Neural crest cell (in vitro differentiated cells): ENCODE results near the gene ETFRF1. TPM values are rescaled to one million over a fixed set of nuclear protein-coding genes. Genes with fewer than 3 reads are reported as not detected.

Experiments used
- DNase-seq: peaks from one replicate; pipeline ENCODE4 v3.0.0; 2021; ENCODE audit warnings: low read depth, mixed read lengths, low spot score
- H3K27ac Mint-ChIP-seq: one replicate; pipeline ENCODE4 v1.8.0; 2021; ENCODE audit warnings: mild to moderate bottlenecking, mixed read lengths; ENCODE audit not compliant: unreplicated experiment
- H3K27me3 Mint-ChIP-seq: 2 replicates; pipeline ENCODE4 v1.8.0; 2021; ENCODE audit warnings: low read depth, mild to moderate bottlenecking, mixed read lengths
- H3K36me3 Mint-ChIP-seq: 2 replicates; pipeline ENCODE4 v1.8.0; 2021; ENCODE audit warnings: low read depth, mild to moderate bottlenecking, mixed read lengths
- H3K4me1 Mint-ChIP-seq: 2 replicates; pipeline ENCODE4 v1.8.0; 2021; ENCODE audit warnings: mixed read lengths
- H3K4me3 Mint-ChIP-seq: one replicate; pipeline ENCODE4 v1.8.0; 2021; ENCODE audit warnings: mild to moderate bottlenecking, mixed read lengths
- H3K9me3 Mint-ChIP-seq: 2 replicates; pipeline ENCODE4 v1.8.0; 2021; ENCODE audit warnings: mixed read lengths
- total RNA-seq: library from RNA; stranded (reverse); gene quantifications from 2 replicates; pipeline ENCODE4 v1.2.1, GENCODE V29; 2021
- TF ChIP-seq, protein P1 (sequence below): fragments of 200-600 bp; sonication (generic); conservative IDR thresholded peaks from 2 replicates; pipeline ENCODE4 v1.5.0; 2021; ENCODE audit warnings: antibody characterized with exemption, mild to moderate bottlenecking

The ETFRF1 gene
- total RNA-seq, 1 donor from 2014 or later = 14.1 TPM

DNA sequence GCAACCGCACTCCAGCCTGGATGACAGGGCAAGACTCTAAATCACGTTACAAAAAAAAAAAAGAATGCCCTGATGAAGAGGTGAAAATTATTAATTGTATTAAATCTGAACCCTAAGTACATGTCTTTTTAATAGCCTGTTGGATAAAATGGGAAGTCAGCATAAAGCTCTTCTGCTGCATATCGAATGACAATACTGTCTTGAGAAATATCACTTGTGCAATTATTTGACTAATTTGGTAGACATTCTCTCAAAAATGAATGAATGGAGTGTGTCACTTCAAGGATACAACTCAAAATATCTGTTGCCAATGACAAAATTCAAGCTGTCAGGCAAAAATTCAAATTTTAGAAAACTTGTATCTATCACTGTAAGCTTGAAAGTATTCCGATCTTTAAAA lies 39.0 kb upstream of the ETFRF1 start:
- Mint-ChIP-seq H3K27ac (no peak overlapping the region), H3K9me3 (no peaks in the 10 kb centered on the region), H3K4me1 (no peaks in the 10 kb centered on the region), H3K36me3 (no peaks in the 10 kb centered on the region), H3K27me3 (no peaks in the 10 kb centered on the region), H3K4me3 (no peak overlapping the region)
- DNase-seq = no peak
- TF ChIP-seq, protein P1, sequence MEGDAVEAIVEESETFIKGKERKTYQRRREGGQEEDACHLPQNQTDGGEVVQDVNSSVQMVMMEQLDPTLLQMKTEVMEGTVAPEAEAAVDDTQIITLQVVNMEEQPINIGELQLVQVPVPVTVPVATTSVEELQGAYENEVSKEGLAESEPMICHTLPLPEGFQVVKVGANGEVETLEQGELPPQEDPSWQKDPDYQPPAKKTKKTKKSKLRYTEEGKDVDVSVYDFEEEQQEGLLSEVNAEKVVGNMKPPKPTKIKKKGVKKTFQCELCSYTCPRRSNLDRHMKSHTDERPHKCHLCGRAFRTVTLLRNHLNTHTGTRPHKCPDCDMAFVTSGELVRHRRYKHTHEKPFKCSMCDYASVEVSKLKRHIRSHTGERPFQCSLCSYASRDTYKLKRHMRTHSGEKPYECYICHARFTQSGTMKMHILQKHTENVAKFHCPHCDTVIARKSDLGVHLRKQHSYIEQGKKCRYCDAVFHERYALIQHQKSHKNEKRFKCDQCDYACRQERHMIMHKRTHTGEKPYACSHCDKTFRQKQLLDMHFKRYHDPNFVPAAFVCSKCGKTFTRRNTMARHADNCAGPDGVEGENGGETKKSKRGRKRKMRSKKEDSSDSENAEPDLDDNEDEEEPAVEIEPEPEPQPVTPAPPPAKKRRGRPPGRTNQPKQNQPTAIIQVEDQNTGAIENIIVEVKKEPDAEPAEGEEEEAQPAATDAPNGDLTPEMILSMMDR = no peak

DNA sequence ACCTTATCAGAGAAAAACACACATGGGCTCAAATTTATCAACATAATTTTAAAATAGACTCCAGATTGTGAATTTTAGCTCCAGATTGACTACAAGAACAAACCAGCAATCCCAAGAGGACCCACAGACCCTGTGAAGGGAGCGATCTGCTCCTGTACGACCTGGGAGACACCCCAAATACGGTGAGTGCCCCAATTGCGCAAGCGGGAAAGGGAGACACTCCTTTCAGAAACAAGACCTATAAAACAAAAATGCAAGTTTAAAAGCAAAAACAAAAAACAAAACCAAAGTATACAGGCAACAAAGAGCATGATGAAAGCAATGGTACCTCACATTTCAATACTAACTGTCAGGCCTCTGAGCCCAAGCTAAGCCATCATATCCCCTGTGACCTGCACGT lies 32.2 kb upstream of the ETFRF1 start:
- H3K27me3 Mint-ChIP-seq = no peaks in the 10 kb centered on the region
- no peaks in the 10 kb centered on the region for H3K4me1 Mint-ChIP-seq
- H3K9me3 Mint-ChIP-seq = no peaks in the 10 kb centered on the region

DNA sequence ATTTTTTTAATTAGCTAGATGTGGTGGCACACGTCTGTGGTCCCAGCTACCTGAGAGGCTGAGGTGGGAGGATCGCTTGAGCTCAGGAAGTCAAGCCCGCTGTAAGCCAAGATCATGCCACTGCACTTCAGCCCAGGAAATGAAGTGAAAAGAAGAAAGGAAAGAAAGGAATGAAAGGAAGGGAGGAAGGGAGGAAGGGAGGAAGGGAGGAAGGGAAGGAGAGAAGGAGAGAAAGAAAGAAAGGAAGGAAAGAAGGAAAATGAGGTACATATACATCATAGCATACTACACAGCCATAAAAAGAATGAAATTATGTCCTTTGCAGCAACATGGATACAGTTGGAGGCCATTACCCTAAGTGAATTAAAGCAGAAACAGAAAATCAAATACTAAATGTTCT lies 12.3 kb upstream of the ETFRF1 start:
- DNase-seq = no peak
- H3K27me3 Mint-ChIP-seq = peaks cover 6% of the 10 kb centered on the region

More for the DNA sequence above, 32.2 kb upstream of the ETFRF1 start:
- no peak overlapping the region for H3K4me3 Mint-ChIP-seq
- DNase-seq = no peak
- no peaks in the 10 kb centered on the region for H3K36me3 Mint-ChIP-seq
- TF ChIP-seq, protein P1 = no peak
- no peak overlapping the region for H3K27ac Mint-ChIP-seq

GRCh38 chr12:25184132-25184531 lies 10.9 kb upstream of the ETFRF1 start:
- H3K9me3 Mint-ChIP-seq = no peaks in the 10 kb centered on the region
- TF ChIP-seq, protein P1 = no peak
- no peak overlapping the region for H3K4me3 Mint-ChIP-seq
- peaks cover 6% of the 10 kb centered on the region for H3K27me3 Mint-ChIP-seq
- H3K27ac Mint-ChIP-seq = no peak overlapping the region
- H3K36me3 Mint-ChIP-seq = no peaks in the 10 kb centered on the region
- H3K4me1 Mint-ChIP-seq = no peaks in the 10 kb centered on the region
- DNase-seq = no peak

More for the DNA sequence above, 12.3 kb upstream of the ETFRF1 start:
- TF ChIP-seq, protein P1 = no peak
- Mint-ChIP-seq H3K36me3 (no peaks in the 10 kb centered on the region), H3K9me3 (no peaks in the 10 kb centered on the region), H3K4me1 (no peaks in the 10 kb centered on the region), H3K4me3 (no peak overlapping the region), H3K27ac (no peak overlapping the region)

GRCh38 chr12:25186038-25186787 lies 8.8 kb upstream of the ETFRF1 start:
- H3K9me3 Mint-ChIP-seq = no peaks in the 10 kb centered on the region
- TF ChIP-seq, protein P1 = no peak
- no peak for DNase-seq
- H3K4me1 Mint-ChIP-seq = no peaks in the 10 kb centered on the region
- H3K27ac Mint-ChIP-seq = no peak overlapping the region
- no peaks in the 10 kb centered on the region for H3K36me3 Mint-ChIP-seq
- H3K27me3 Mint-ChIP-seq = peaks cover 6% of the 10 kb centered on the region
- H3K4me3 Mint-ChIP-seq = no peak overlapping the region
